DND-41 (cell line): Measurements from ENCODE around the gene FGFBP2.

Experiments used
- ATAC-seq: fragments of 200-7000 bp; cut with Tn5 transposase; 3 replicates; pipeline ENCODE4 v1.9.1; 2021; ENCODE audit warnings: low read depth; ENCODE audit not compliant: insufficient read depth
- DNase-seq: peaks from one replicate; pipeline ENCODE4 v3.0.0-alpha.2; 2020
- H2AFZ ChIP-seq: 2 replicates; pipeline ENCODE4 v1.6.0; 2012; ENCODE audit warnings: low read depth, low read length
- H3K27ac ChIP-seq: 2 replicates; pipeline ENCODE4 v1.5.1; 2012; ENCODE audit warnings: low read length, inconsistent platforms
- H3K27me3 ChIP-seq: fragments of 200-600 bp; sonication (generic); 2 replicates; pipeline ENCODE4 v1.6.0; 2012; ENCODE audit warnings: low read length, mild to moderate bottlenecking, inconsistent platforms; ENCODE audit not compliant: insufficient read depth, poor library complexity
- H3K36me3 ChIP-seq: 2 replicates; pipeline ENCODE4 v1.5.1; 2012; ENCODE audit warnings: low read length, inconsistent platforms; ENCODE audit not compliant: insufficient read depth
- H3K4me1 ChIP-seq: 2 replicates; pipeline ENCODE4 v1.5.1; 2012; ENCODE audit warnings: mild to moderate bottlenecking, low read length; ENCODE audit not compliant: insufficient read depth
- H3K4me2 ChIP-seq: 2 replicates; pipeline ENCODE4 v1.6.0; 2012; ENCODE audit warnings: mild to moderate bottlenecking, moderate library complexity, low read length, inconsistent platforms; ENCODE audit not compliant: insufficient read depth
- H3K4me3 ChIP-seq, 2 experiments: fragments of 200-600 bp in 1 of 2; shearing (Covaris generic) in 1 of 2; 2 replicates each; pipeline ENCODE4 v1.5.1; 2012 to 2016; ENCODE audit warnings: inconsistent platforms in 2 of 2, low read length in 2 of 2, mild to moderate bottlenecking in 2 of 2, low read depth in 1 of 2, moderate library complexity in 1 of 2
- H3K79me2 ChIP-seq: 2 replicates; pipeline ENCODE4 v1.6.0; 2012; ENCODE audit warnings: low read length, inconsistent platforms; ENCODE audit not compliant: insufficient read depth
- H3K9ac ChIP-seq: 2 replicates; pipeline ENCODE4 v1.6.0; 2012; ENCODE audit warnings: low read depth, mild to moderate bottlenecking, inconsistent platforms, low read length, moderate library complexity
- H3K9me3 ChIP-seq: 2 replicates; pipeline ENCODE4 v1.5.1; 2012; ENCODE audit warnings: low read length, moderate library complexity, mild to moderate bottlenecking, inconsistent platforms; ENCODE audit not compliant: insufficient read depth, severe bottlenecking
- H4K20me1 ChIP-seq: 2 replicates; pipeline ENCODE4 v1.6.0; 2012; ENCODE audit warnings: low read length; ENCODE audit not compliant: insufficient read depth
- CTCF ChIP-seq: IDR thresholded peaks from 2 replicates; pipeline ENCODE4 v1.5.1; 2012; ENCODE audit warnings: borderline replicate concordance, low read length, moderate library complexity, mild to moderate bottlenecking; ENCODE audit not compliant: poor library complexity, severe bottlenecking; ENCODE audit errors: extremely low read depth
- EZH2 ChIP-seq: IDR thresholded peaks from 3 replicates; pipeline ENCODE4 v1.6.1; 2012; ENCODE audit warnings: borderline replicate concordance, low read depth, mild to moderate bottlenecking, moderate library complexity, low read length, inconsistent platforms; ENCODE audit not compliant: severe bottlenecking

The FGFBP2 gene

GRCh38 chr4:16007471-16008095 is 44.6 kb upstream of the FGFBP2 start:
- no peak for DNase-seq
- Histone ChIP-seq H3K79me2 (no peaks in the 10 kb centered on the region), H3K9ac (no peak overlapping the region), H3K9me3 (no peaks in the 10 kb centered on the region), H2AFZ (no peak overlapping the region), H4K20me1 (no peaks in the 10 kb centered on the region), H3K4me2 (no peak overlapping the region), H3K4me3 (no peak overlapping the region), H3K27me3 (peaks cover 22% of the 10 kb centered on the region), H3K4me1 (no peaks in the 10 kb centered on the region), H3K36me3 (no peaks in the 10 kb centered on the region), H3K27ac (no peak overlapping the region)
- TF ChIP-seq EZH2, result no peak
- TF ChIP-seq CTCF, result no peak
- no peak for ATAC-seq

GRCh38 chr4:16006771-16007446 is 43.9 kb upstream of the FGFBP2 start:
- no peaks in the 10 kb centered on the region for H3K9me3 ChIP-seq
- no peak for ATAC-seq
- no peak overlapping the region for H3K4me2 ChIP-seq

GRCh38 chr4:16005676-16006075 is 42.7 kb upstream of the FGFBP2 start:
- no peak overlapping the region for H3K4me2 ChIP-seq

More at GRCh38 chr4:16006771-16007446, 43.9 kb upstream of the FGFBP2 start:
- no peaks in the 10 kb centered on the region for H3K36me3 ChIP-seq
- DNase-seq, result no peak
- H3K79me2 ChIP-seq, result no peaks in the 10 kb centered on the region
- no peak overlapping the region for H3K27ac ChIP-seq
- peaks cover 24% of the 10 kb centered on the region for H3K27me3 ChIP-seq
- H2AFZ ChIP-seq, result no peak overlapping the region
- no peaks in the 10 kb centered on the region for H3K4me1 ChIP-seq
- H4K20me1 ChIP-seq, result no peaks in the 10 kb centered on the region
- H3K4me3 ChIP-seq, result no peak overlapping the region
- no peak overlapping the region for H3K9ac ChIP-seq
- TF ChIP-seq CTCF (no peak), EZH2 (no peak)

More at GRCh38 chr4:16005676-16006075, 42.7 kb upstream of the FGFBP2 start:
- H3K4me1 ChIP-seq, result no peaks in the 10 kb centered on the region
- H3K27me3 ChIP-seq, result peaks cover 20% of the 10 kb centered on the region
- no peaks in the 10 kb centered on the region for H3K36me3 ChIP-seq
- H3K9ac ChIP-seq, result no peak overlapping the region
- no peak overlapping the region for H2AFZ ChIP-seq
- no peak overlapping the region for H3K4me3 ChIP-seq
- TF ChIP-seq CTCF, result no peak
- no peak for TF ChIP-seq EZH2
- H3K79me2 ChIP-seq, result no peaks in the 10 kb centered on the region
- no peak for DNase-seq
- no peak overlapping the region for H3K27ac ChIP-seq
- no peaks in the 10 kb centered on the region for H3K9me3 ChIP-seq
- no peak for ATAC-seq
- no peaks in the 10 kb centered on the region for H4K20me1 ChIP-seq
